SK-N-SH treated with all-trans-retinoic acid at 6 μM for 48 hours (cell line): ENCODE data around the gene CENPF.
"Not testable (repeated sequence)": the region's sequence is repeated elsewhere in the genome, so short reads cannot be mapped to it uniquely, and the experiment has no call there.

ENCODE experiments used
- ATAC-seq: fragments of 200-7000 bp; cut with Tn5 transposase; 3 replicates; pipeline ENCODE4 v1.9.1; 2020; ENCODE audit warnings: mild to moderate bottlenecking, moderate library complexity
- ARNTL ChIP-seq: fragments of 450-650 bp; formaldehyde crosslinking; IDR thresholded peaks from 2 replicates; pipeline ENCODE4 v1.5.0; 2020; ENCODE audit warnings: low read depth, mild to moderate bottlenecking, moderate library complexity, borderline replicate concordance
- BACH2 ChIP-seq: fragments of 250-450 bp; sonication (Bioruptor Pico); IDR thresholded peaks from 2 replicates; pipeline ENCODE4 v1.9.0; 2021; ENCODE audit warnings: mild to moderate bottlenecking, borderline replicate concordance
- CREB5 ChIP-seq: fragments of 250-450 bp; sonication (Bioruptor Pico); IDR thresholded peaks from 2 replicates; pipeline ENCODE4 v1.5.1; 2020; ENCODE audit warnings: low read depth, mild to moderate bottlenecking, moderate library complexity
- CSDC2 ChIP-seq: fragments of 250-450 bp; sonication (Bioruptor Pico); IDR thresholded peaks from 2 replicates; pipeline ENCODE4 v1.5.0; 2020; ENCODE audit warnings: mild to moderate bottlenecking, moderate library complexity
- ESRRG ChIP-seq: fragments of 250-450 bp; sonication (Bioruptor Pico); IDR thresholded peaks from 2 replicates; pipeline ENCODE4 v1.6.1; 2021; ENCODE audit warnings: mild to moderate bottlenecking
- GLIS3 ChIP-seq: fragments of 250-450 bp; sonication (Bioruptor Pico); IDR thresholded peaks from 2 replicates; pipeline ENCODE4 v1.5.0; 2020; ENCODE audit warnings: mild to moderate bottlenecking, moderate library complexity
- ISL1 ChIP-seq: fragments of 250-450 bp; sonication (Bioruptor Pico); IDR thresholded peaks from 2 replicates; pipeline ENCODE4 v2.1.2; 2022; ENCODE audit warnings: mild to moderate bottlenecking, moderate library complexity
- OSR1 ChIP-seq: fragments of 250-450 bp; sonication (Bioruptor Pico); IDR thresholded peaks from 2 replicates; pipeline ENCODE4 v1.8.0; 2022; ENCODE audit warnings: moderate library complexity, mild to moderate bottlenecking, inconsistent platforms
- PATZ1 ChIP-seq: fragments of 250-450 bp; sonication (Bioruptor Pico); IDR thresholded peaks from 2 replicates; pipeline ENCODE4 v1.8.0; 2020; ENCODE audit warnings: mild to moderate bottlenecking, moderate library complexity, borderline replicate concordance
- POU6F1 ChIP-seq: fragments of 250-450 bp; sonication (Bioruptor Pico); IDR thresholded peaks from 2 replicates; pipeline ENCODE4 v1.8.0; 2021; ENCODE audit warnings: low read depth, mild to moderate bottlenecking, moderate library complexity, borderline replicate concordance
- PPARA ChIP-seq: fragments of 250-450 bp; sonication (Bioruptor Pico); IDR thresholded peaks from 2 replicates; pipeline ENCODE4 v1.5.0; 2020; ENCODE audit warnings: mild to moderate bottlenecking, borderline replicate concordance
- RARB ChIP-seq: fragments of 250-450 bp; sonication (Bioruptor Pico); IDR thresholded peaks from 2 replicates; pipeline ENCODE4 v1.8.0; 2021; ENCODE audit warnings: mild to moderate bottlenecking, moderate library complexity
- SNAI2 ChIP-seq: fragments of 250-450 bp; sonication (Bioruptor Pico); IDR thresholded peaks from 2 replicates; pipeline ENCODE4 v1.5.0; 2020; ENCODE audit warnings: mild to moderate bottlenecking, moderate library complexity
- TCF4 ChIP-seq: fragments of 250-450 bp; sonication (Bioruptor Pico); IDR thresholded peaks from 2 replicates; pipeline ENCODE4 v1.8.0; 2021; ENCODE audit warnings: mild to moderate bottlenecking, moderate library complexity, borderline replicate concordance
- TOX ChIP-seq: fragments of 250-450 bp; sonication (Bioruptor Pico); IDR thresholded peaks from 2 replicates; pipeline ENCODE4 v1.8.0; 2021; ENCODE audit warnings: mild to moderate bottlenecking, moderate library complexity, borderline replicate concordance
- ZC3H10 ChIP-seq: fragments of 250-450 bp; sonication (Bioruptor Pico); IDR thresholded peaks from 2 replicates; pipeline ENCODE4 v1.5.1; 2021; ENCODE audit warnings: mild to moderate bottlenecking, moderate library complexity
- ZFP3 ChIP-seq: fragments of 250-450 bp; sonication (Bioruptor Pico); IDR thresholded peaks from 2 replicates; pipeline ENCODE4 v1.5.0; 2020; ENCODE audit warnings: mild to moderate bottlenecking, moderate library complexity
- ZFP30 ChIP-seq: fragments of 450-650 bp; formaldehyde crosslinking; IDR thresholded peaks from 2 replicates; pipeline ENCODE4 v1.5.0; 2022; ENCODE audit warnings: mild to moderate bottlenecking, moderate library complexity
- ZNF565 ChIP-seq: fragments of 450-650 bp; formaldehyde crosslinking; conservative IDR thresholded peaks from 2 replicates; pipeline ENCODE4 v1.5.0; 2020; ENCODE audit warnings: low read depth, mild to moderate bottlenecking, moderate library complexity
- ZNF70 ChIP-seq: fragments of 450-650 bp; formaldehyde crosslinking; IDR thresholded peaks from 2 replicates; pipeline ENCODE4 v1.5.0; 2020; ENCODE audit warnings: mild to moderate bottlenecking, moderate library complexity
- ZNF8 ChIP-seq: fragments of 450-650 bp; formaldehyde crosslinking; IDR thresholded peaks from 2 replicates; pipeline ENCODE4 v1.5.0; 2020; ENCODE audit warnings: mild to moderate bottlenecking, moderate library complexity

CENPF gene

GRCh38 chr1:214587165-214587564 lies 15.8 kb upstream of the CENPF start:
- TF ChIP-seq TOX (CRISPR knock-in tag) (no peak), POU6F1 (CRISPR knock-in tag) (no peak), PPARA (CRISPR knock-in tag) (no peak), ISL1 (CRISPR knock-in tag) (no peak), RARB (CRISPR knock-in tag) (no peak), ZNF565 (CRISPR knock-in tag) (no peak), ZC3H10 (CRISPR knock-in tag) (no peak), ZNF70 (no peak), OSR1 (CRISPR knock-in tag) (no peak), ZNF8 (CRISPR knock-in tag) (no peak), SNAI2 (CRISPR knock-in tag) (no peak), ARNTL (CRISPR knock-in tag) (no peak), GLIS3 (no peak), BACH2 (CRISPR knock-in tag) (no peak), ZFP3 (CRISPR knock-in tag) (no peak), PATZ1 (CRISPR knock-in tag) (no peak), CREB5 (CRISPR knock-in tag) (no peak), TCF4 (CRISPR knock-in tag) (no peak), ESRRG (no peak)
- ATAC-seq = no peak

GRCh38 chr1:214588963-214589597 lies 13.9 kb upstream of the CENPF start:
- TF ChIP-seq GLIS3 = no peak
- TF ChIP-seq RARB (CRISPR knock-in tag) = no peak
- no peak for TF ChIP-seq TOX (CRISPR knock-in tag)
- no peak for TF ChIP-seq ESRRG
- no peak for TF ChIP-seq ISL1 (CRISPR knock-in tag)
- TF ChIP-seq ZC3H10 (CRISPR knock-in tag) = no peak
- no peak for TF ChIP-seq BACH2 (CRISPR knock-in tag)
- TF ChIP-seq TCF4 (CRISPR knock-in tag) = no peak
- TF ChIP-seq OSR1 (CRISPR knock-in tag) = no peak
- no peak for TF ChIP-seq ZNF70
- no peak for TF ChIP-seq ZFP3 (CRISPR knock-in tag)
- no peak for ATAC-seq

GRCh38 chr1:214590696-214591095 lies 12.3 kb upstream of the CENPF start:
- ATAC-seq = no peak
- TF ChIP-seq BACH2 (CRISPR knock-in tag) (no peak), CREB5 (CRISPR knock-in tag) (no peak), ZFP30 (no peak), CSDC2 (CRISPR knock-in tag) (no peak), ZFP3 (CRISPR knock-in tag) (no peak), ESRRG (no peak), OSR1 (CRISPR knock-in tag) (no peak), POU6F1 (CRISPR knock-in tag) (no peak), TOX (CRISPR knock-in tag) (no peak), ZNF70 (no peak)

GRCh38 chr1:214591918-214592317 lies 11.1 kb upstream of the CENPF start:
- ATAC-seq = not testable (repeated sequence)
